B cell (primary cell): ENCODE data around the gene ACAP2. TPM values are rescaled to one million over a fixed set of nuclear protein-coding genes. Genes with fewer than 3 reads are reported as not detected.

ENCODE experiments used
- ATAC-seq: fragments of 200-7000 bp; cut with Tn5 transposase; one replicate; pipeline ENCODE4 v1.10.0; 2021; ENCODE audit warnings: low read depth, mild to moderate bottlenecking, moderate number of reproducible peaks, moderate library complexity
- CTCF ChIA-PET: fragments of 350-600 bp; sonication (Branson Sonifier 250); formaldehyde crosslinking; loops from one replicate; lab custom pipeline; 2021; ENCODE audit warnings: antibody characterized with exemption, inconsistent platforms; lab: Charles Lee
- POLR2A ChIA-PET: fragments of 350-600 bp; sonication (Branson Sonifier 250); formaldehyde crosslinking; loops from one replicate; lab custom pipeline; 2021; ENCODE audit warnings: antibody characterized with exemption; lab: Charles Lee
- DNase-seq: peaks from one replicate; pipeline ENCODE4 v3.0.0; 2013
- H2AFZ ChIP-seq: 2 replicates; pipeline ENCODE4 v1.6.1; 2012; ENCODE audit warnings: mild to moderate bottlenecking, low read depth, low read length; ENCODE audit not compliant: insufficient read depth, poor library complexity, severe bottlenecking
- H3K27ac ChIP-seq, 2 donors: 1 replicate in 1 of 2; 2 replicates in 1 of 2; pipeline ENCODE4 v1.5.1; 2012 to 2013; ENCODE audit warnings: low read length in 2 of 2, mild to moderate bottlenecking in 2 of 2, moderate library complexity in 1 of 2
- H3K27me3 ChIP-seq, 4 experiments: fragments of 200-600 bp in 1 of 4; sonication (generic) in 1 of 4; replicated peaks in 1 of 4; 1 replicate in 2 of 4; 2 replicates in 2 of 4; pipeline versions ENCODE4 v1.6.1 to v1.7.0; 2013 to 2016; ENCODE audit warnings: low read length in 3 of 4, mild to moderate bottlenecking in 2 of 4, mixed read lengths in 1 of 4, moderate library complexity in 1 of 4; ENCODE audit not compliant: insufficient read depth in 4 of 4, control insufficient read depth in 3 of 4; ENCODE audit errors: control extremely low read depth in 1 of 4
- H3K36me3 ChIP-seq, 2 experiments: replicated peaks in 1 of 2; 1 replicate in 1 of 2; 2 replicates in 1 of 2; pipeline versions ENCODE4 v1.6.1 to v1.7.1; 2013; ENCODE audit warnings: low read length in 1 of 2; ENCODE audit not compliant: insufficient read depth in 2 of 2, control insufficient read depth in 1 of 2; ENCODE audit errors: control extremely low read depth in 1 of 2, extremely low read depth in 1 of 2
- H3K4me1 ChIP-seq, 2 donors: fragments of 200-600 bp in 1 of 2; sonication (generic) in 1 of 2; 1 replicate in 1 of 2; 2 replicates in 1 of 2; pipeline versions ENCODE4 v1.5.1 to v1.6.1; 2013 to 2017; ENCODE audit warnings: low read length in 2 of 2; ENCODE audit not compliant: control insufficient read depth in 2 of 2, insufficient read depth in 2 of 2
- H3K4me2 ChIP-seq: replicated peaks from 2 replicates; pipeline ENCODE3; 2012; ENCODE audit warnings: mild to moderate bottlenecking, low read depth, low read length; ENCODE audit not compliant: poor library complexity, severe bottlenecking
- H3K4me3 ChIP-seq, 5 experiments: fragments of 200-600 bp in 1 of 5; sonication (generic) in 1 of 5; 1 replicate in 3 of 5; 2 replicates in 2 of 5; pipeline versions ENCODE4 v1.5.1 to v1.7.0; 2011 to 2016; ENCODE audit warnings: low read length in 4 of 5, mild to moderate bottlenecking in 4 of 5, low read depth in 2 of 5, control low read depth in 1 of 5, moderate library complexity in 1 of 5; ENCODE audit not compliant: insufficient read depth in 1 of 5; ENCODE audit errors: control extremely low read depth in 1 of 5, extremely low read depth in 1 of 5
- H3K79me2 ChIP-seq: fragments of 200-600 bp; sonication (generic); one replicate; pipeline ENCODE4 v1.6.0; 2016; ENCODE audit warnings: low read length; ENCODE audit not compliant: control insufficient read depth, insufficient read depth
- H3K9ac ChIP-seq: fragments of 200-600 bp; sonication (generic); 2 replicates; pipeline ENCODE4 v1.6.1; 2017; ENCODE audit warnings: mild to moderate bottlenecking, low read length, moderate library complexity
- H3K9me3 ChIP-seq, 3 donors: one replicate each; pipeline versions ENCODE4 v1.6.1 to v1.7.1; 2013; ENCODE audit warnings: low read length in 2 of 3; ENCODE audit not compliant: control insufficient read depth in 2 of 3, insufficient read depth in 1 of 3; ENCODE audit errors: control extremely low read depth in 1 of 3
- H4K20me1 ChIP-seq: 2 replicates; pipeline ENCODE4 v1.6.0; 2012; ENCODE audit warnings: mild to moderate bottlenecking, low read length; ENCODE audit not compliant: insufficient read depth, control insufficient read depth, poor library complexity, severe bottlenecking
- H3K27ac Mint-ChIP-seq: one replicate; pipeline ENCODE4 v1.8.0; 2021; ENCODE audit warnings: mixed read lengths
- H3K27me3 Mint-ChIP-seq: one replicate; pipeline ENCODE4 v1.8.0; 2021; ENCODE audit warnings: mixed read lengths
- H3K4me1 Mint-ChIP-seq: one replicate; pipeline ENCODE4 v1.8.0; 2021; ENCODE audit warnings: mixed read lengths
- H3K4me3 Mint-ChIP-seq: one replicate; pipeline ENCODE4 v1.8.0; 2021; ENCODE audit warnings: mixed read lengths
- H3K9me3 Mint-ChIP-seq: one replicate; pipeline ENCODE4 v1.8.0; 2022; ENCODE audit warnings: mixed read lengths; ENCODE audit not compliant: insufficient read depth
- CTCF ChIP-seq: fragments of 200-600 bp; IDR thresholded peaks from one replicate; pipeline ENCODE4 v1.8.0; 2022; ENCODE audit warnings: antibody characterized with exemption, mild to moderate bottlenecking
- EZH2 ChIP-seq: IDR thresholded peaks from 2 replicates; pipeline ENCODE4 v1.6.1; 2012; ENCODE audit warnings: borderline replicate concordance, low read depth, mild to moderate bottlenecking, moderate library complexity, low read length; ENCODE audit not compliant: insufficient read depth, poor library complexity, severe bottlenecking
- WGBS: methylation state at CpG from one replicate; pipeline ENCODE4 v1.1.5; 2013; ENCODE audit warnings: missing lambda C conversion rate; ENCODE audit not compliant: insufficient coverage; 5-methylcytosine and 5-hydroxymethylcytosine counted together
- intact Hi-C: fragments of 100-400 bp; cut with micrococcal nuclease; formaldehyde crosslinking; loops from one replicate; pipeline ENCODE4 v1.10.0; 2022
- polyA plus RNA-seq: library from polyadenylated mRNA; depleted of rRNA; stranded (reverse); fragments of >200 nt; gene quantifications from 2 replicates; pipeline ENCODE4 v1.2.3, GENCODE V29; 2012
- total RNA-seq, 2 donors: library from RNA; stranded (reverse); fragments of 120-200 nt in 1 of 2; gene quantifications; 1 replicate in 1 of 2; 2 replicates in 1 of 2; pipeline versions ENCODE4 v1.2.3 to v1.2.4, GENCODE V29; 2013 to 2022

Gene ACAP2
- total and polyA plus RNA-seq, 2 donors (not counting 1 experiment from before 2014, with no cell fraction given), result 18.6 to 113 TPM

GRCh38 chr3:195274259-195274966, 168.4 kb downstream of the ACAP2 start:
- Mint-ChIP-seq H3K27me3 (no peaks in the 10 kb centered on the region), H3K27ac (no peak overlapping the region), H3K4me3 (no peak overlapping the region), H3K9me3 (no peaks in the 10 kb centered on the region), H3K4me1 (peaks cover 15% of the 10 kb centered on the region)
- no peaks in the 10 kb centered on the region for H3K9me3 ChIP-seq
- intact Hi-C loops, result loop anchor here (10.0 kb wide), 1 partner anchor 380 kb away; no protein-coding TSS in a partner anchor
- H3K27me3 ChIP-seq, result no peaks in the 10 kb centered on the region
- H2AFZ ChIP-seq, result no peak overlapping the region
- no peaks in the 10 kb centered on the region for H4K20me1 ChIP-seq
- H3K9ac ChIP-seq, result no peak overlapping the region
- peaks cover 2 to 7% of the 10 kb centered on the region in 2 experiments for H3K36me3 ChIP-seq
- ATAC-seq, result no peak
- H3K4me3 ChIP-seq, result no peak overlapping the region
- no peak overlapping the region for H3K27ac ChIP-seq
- H3K4me1 ChIP-seq, result peaks cover 16% of the 10 kb centered on the region in 2 donors
- ChIA-PET POLR2A (interaction anchor here (1.3 kb wide), 1 partner anchor 169 kb away, joined by 3 read pairs; the partner anchor contains the start of gene ACAP2), CTCF (interaction anchor here (1.2 to 10.2 kb wide), 2 partner anchors 12 to 245 kb away, joined by 3 to 203 read pairs; no protein-coding TSS in a partner anchor)
- DNase-seq, result no peak
- H3K4me2 ChIP-seq, result no peak overlapping the region
- TF ChIP-seq EZH2, result no peak
- no peak for TF ChIP-seq CTCF
- no CpG with 5 or more reads among the region's 1 CpG for WGBS
- H3K79me2 ChIP-seq, result no peaks in the 10 kb centered on the region
